CD4-positive, alpha-beta memory T cell (primary cell): ENCODE data around the gene NFATC3. TPM values are rescaled to one million over a fixed set of nuclear protein-coding genes. Genes with fewer than 3 reads are reported as not detected.
A peak's percentile ranks its signal among the peaks of the same experiment; 100 is the strongest.
"Not testable (repeated sequence)": the region's sequence is repeated elsewhere in the genome, so short reads cannot be mapped to it uniquely, and the experiment has no call there.

ENCODE experiments used
- CTCF ChIA-PET: fragments of 350-600 bp; sonication (Branson Sonifier 250); formaldehyde crosslinking; loops from one replicate; lab custom pipeline; 2021; ENCODE audit warnings: inconsistent platforms; ENCODE audit not compliant: partially characterized antibody; lab: Charles Lee
- POLR2A ChIA-PET: fragments of 350-600 bp; sonication (Branson Sonifier 250); formaldehyde crosslinking; loops from one replicate; lab custom pipeline; 2021; ENCODE audit not compliant: partially characterized antibody; lab: Charles Lee
- DNase-seq, 5 donors: peaks; one replicate each; pipeline versions ENCODE4 v3.0.0 to v3.0.0-alpha.2; 2020 to 2022; ENCODE audit warnings: mixed read lengths in 1 of 5
- H3K27ac ChIP-seq: one replicate; pipeline ENCODE4 v1.7.0; 2013; ENCODE audit warnings: low read depth, low read length
- H3K27me3 ChIP-seq: 2 replicates; pipeline ENCODE4 v1.7.0; 2013; ENCODE audit warnings: mild to moderate bottlenecking, low read length, moderate library complexity; ENCODE audit not compliant: insufficient read depth
- H3K36me3 ChIP-seq: 2 replicates; pipeline ENCODE4 v1.7.0; 2013; ENCODE audit warnings: mild to moderate bottlenecking, low read length, moderate library complexity; ENCODE audit not compliant: insufficient read depth
- H3K4me1 ChIP-seq: 2 replicates; pipeline ENCODE4 v1.7.0; 2013; ENCODE audit warnings: mild to moderate bottlenecking, low read length, moderate library complexity; ENCODE audit not compliant: insufficient read depth
- H3K4me3 ChIP-seq, 2 donors: one replicate each; pipeline ENCODE4 v1.7.0; 2013; ENCODE audit warnings: low read length in 2 of 2, mild to moderate bottlenecking in 1 of 2
- H3K9me3 ChIP-seq, 2 donors: one replicate each; pipeline ENCODE4 v1.7.0; 2013; ENCODE audit warnings: low read length in 2 of 2, control low read depth in 1 of 2; ENCODE audit not compliant: control insufficient read depth in 1 of 2
- H3K27ac Mint-ChIP-seq, 7 donors: one replicate each; pipeline ENCODE4 v1.8.0; 2020 to 2021; ENCODE audit warnings: mixed read lengths in 7 of 7, mild to moderate bottlenecking in 6 of 7, inconsistent platforms in 3 of 7, moderate library complexity in 3 of 7
- H3K27me3 Mint-ChIP-seq, 2 donors: one replicate each; pipeline ENCODE4 v1.8.0; 2020 to 2021; ENCODE audit warnings: mixed read lengths in 2 of 2
- H3K36me3 Mint-ChIP-seq, 2 donors: one replicate each; pipeline ENCODE4 v1.8.0; 2020 to 2021; ENCODE audit warnings: mixed read lengths in 2 of 2, inconsistent platforms in 1 of 2, mild to moderate bottlenecking in 1 of 2
- H3K4me1 Mint-ChIP-seq, 4 donors: one replicate each; pipeline ENCODE4 v1.8.0; 2020 to 2021; ENCODE audit warnings: mixed read lengths in 4 of 4, mild to moderate bottlenecking in 1 of 4
- H3K4me3 Mint-ChIP-seq, 8 donors: one replicate each; pipeline ENCODE4 v1.8.0; 2020 to 2021; ENCODE audit warnings: mixed read lengths in 8 of 8, mild to moderate bottlenecking in 7 of 8, moderate library complexity in 6 of 8, inconsistent platforms in 3 of 8
- H3K9me3 Mint-ChIP-seq, 8 donors: one replicate each; pipeline ENCODE4 v1.8.0; 2020 to 2021; ENCODE audit warnings: mixed read lengths in 8 of 8, mild to moderate bottlenecking in 5 of 8, inconsistent platforms in 3 of 8, moderate library complexity in 1 of 8
- intact Hi-C: fragments of 100-400 bp; cut with micrococcal nuclease; formaldehyde crosslinking; loops from one replicate; pipeline ENCODE4 v1.15.1; 2023
- polyA plus RNA-seq, 2 donors: library from polyadenylated mRNA; unstranded; fragments of 300-500 nt; fragmentation: Illumina TruSeq; gene quantifications; one replicate each; pipeline ENCODE4 v1.2.3, GENCODE V29; 2021
- total RNA-seq, 2 experiments: library from RNA; stranded (reverse); gene quantifications; one replicate each; pipeline ENCODE4 v1.2.3, GENCODE V29; 2021

Gene NFATC3
- total and polyA plus RNA-seq, 4 experiments from 2014 or later = 76.5 to 134 (median 111) TPM

GRCh38 chr16:68100488-68100887, 15.3 kb downstream of the NFATC3 start:
- Mint-ChIP-seq H3K4me1 (peaks cover 53 to 92% (median 69%) of the 10 kb centered on the region in 4 donors), H3K36me3 (peaks cover 19 to 22% of the 10 kb centered on the region in 2 donors)

GRCh38 chr16:68105611-68106010, 20.4 kb downstream of the NFATC3 start:
- Histone ChIP-seq H3K4me3 (no peak overlapping the region), H3K36me3 (no peaks in the 10 kb centered on the region), H3K9me3 (no peaks in the 10 kb centered on the region), H3K4me1 (peaks cover 71% of the 10 kb centered on the region), H3K27me3 (no peaks in the 10 kb centered on the region), H3K27ac (no peak overlapping the region)
- POLR2A ChIA-PET = no interaction called here
- H3K9me3 Mint-ChIP-seq = peaks cover 0 to 26% (median 17%) of the 10 kb centered on the region in 8 donors
- intact Hi-C loops = no loop called here
- no peaks in the 10 kb centered on the region for H3K27me3 Mint-ChIP-seq
- H3K4me3 Mint-ChIP-seq = peak overlapping the region in 4 of 8 donors; percentile 18 to 54 (median 32)
- peaks cover 31 to 39% of the 10 kb centered on the region in 2 donors for H3K36me3 Mint-ChIP-seq
- DNase-seq = no peak
- H3K27ac Mint-ChIP-seq = peak overlapping the region in 5 of 7 donors; percentile 38 to 66 (median 58)
- CTCF ChIA-PET = no interaction called here
- H3K4me1 Mint-ChIP-seq = peaks cover 56 to 95% (median 74%) of the 10 kb centered on the region in 4 donors

More at GRCh38 chr16:68100488-68100887, 15.3 kb downstream of the NFATC3 start:
- ChIA-PET POLR2A (interaction anchor here (2.3 kb wide), 1 partner anchor 13 kb away, joined by 6 read pairs; no protein-coding TSS in a partner anchor), CTCF (interaction anchor here (0.7 to 2.2 kb wide), 2 partner anchors 17 to 19 kb away, joined by 3 to 8 read pairs; no protein-coding TSS in a partner anchor)
- Histone ChIP-seq H3K4me1 (peaks cover 80% of the 10 kb centered on the region), H3K9me3 (no peaks in the 10 kb centered on the region), H3K36me3 (no peaks in the 10 kb centered on the region), H3K4me3 (no peak overlapping the region), H3K27me3 (no peaks in the 10 kb centered on the region), H3K27ac (no peak overlapping the region)
- peak overlapping the region in 6 of 7 donors; percentile 5 to 80 (median 21) for H3K27ac Mint-ChIP-seq
- H3K9me3 Mint-ChIP-seq = peaks cover 0 to 4% (median 2%) of the 10 kb centered on the region in 8 donors
- H3K27me3 Mint-ChIP-seq = no peaks in the 10 kb centered on the region
- DNase-seq = no peak
- peak overlapping the region in 6 of 8 donors; percentile 2 to 72 (median 48) for H3K4me3 Mint-ChIP-seq
- intact Hi-C loops = loop anchor here (5.0 kb wide), 1 partner anchor 47 kb away; no protein-coding TSS in a partner anchor

GRCh38 chr16:68107230-68107928, 22.2 kb downstream of the NFATC3 start:
- Mint-ChIP-seq H3K4me1 (peaks cover 57 to 93% (median 75%) of the 10 kb centered on the region in 4 donors), H3K4me3 (peak overlapping the region; percentile 7 to 77 (median 58)), H3K36me3 (peaks cover 39 to 45% of the 10 kb centered on the region in 2 donors), H3K27ac (peak overlapping the region in 5 of 7 donors; percentile 66 to 91 (median 75)), H3K9me3 (peaks cover 0 to 39% (median 24%) of the 10 kb centered on the region in 8 donors)
- H3K27ac ChIP-seq, H3K27me3 ChIP-seq, H3K9me3 ChIP-seq, H3K4me3 ChIP-seq, H3K36me3 ChIP-seq, intact Hi-C loops, H3K27me3 Mint-ChIP-seq: not testable (repeated sequence)
- ChIA-PET CTCF (interaction anchor here (1.0 to 1.7 kb wide), 2 partner anchors 14 to 21 kb away, joined by 3 to 6 read pairs; no protein-coding TSS in a partner anchor), POLR2A (interaction anchor here (0.6 to 2.8 kb wide), 5 partner anchors 15 to 249 kb away, joined by 3 to 13 read pairs (median 4); partner anchors contain the start of genes NFATC3, PRMT7 and SLC7A6OS)
- peak in 2 of 5 donors; percentile 26 to 31 for DNase-seq
- peaks cover 68% of the 10 kb centered on the region for H3K4me1 ChIP-seq

- DNase-seq, H3K36me3 ChIP-seq, H3K9me3 ChIP-seq, H3K27ac ChIP-seq, H3K4me3 ChIP-seq, H3K27me3 Mint-ChIP-seq, intact Hi-C loops, H3K27me3 ChIP-seq: not testable (repeated sequence)
- ChIA-PET POLR2A (interaction anchor here (1.2 to 2.8 kb wide), 4 partner anchors 15 to 103 kb away, joined by 4 to 13 read pairs (median 4); partner anchors contain the start of gene NFATC3), CTCF (interaction anchor here (0.9 kb wide), 1 partner anchor 15 kb away, joined by 5 read pairs; no protein-coding TSS in a partner anchor)
- peaks cover 37 to 50% of the 10 kb centered on the region in 2 donors for H3K36me3 Mint-ChIP-seq
- peaks cover 0 to 39% (median 24%) of the 10 kb centered on the region in 8 donors for H3K9me3 Mint-ChIP-seq
- H3K4me1 Mint-ChIP-seq = peaks cover 55 to 93% (median 72%) of the 10 kb centered on the region in 4 donors
- peak overlapping the region in 5 of 7 donors; percentile 4 to 74 (median 66) for H3K27ac Mint-ChIP-seq
- peak overlapping the region in 4 of 8 donors; percentile 7 to 76 (median 18) for H3K4me3 Mint-ChIP-seq
- peaks cover 70% of the 10 kb centered on the region for H3K4me1 ChIP-seq
These were observed 24.0 kb downstream of the NFATC3 start for GRCh38 chr16:68109156-68109555.

GRCh38 chr16:68110611-68111010, 25.4 kb downstream of the NFATC3 start:
- H3K4me1 ChIP-seq = peaks cover 69% of the 10 kb centered on the region
- H3K27me3 Mint-ChIP-seq, H3K36me3 ChIP-seq, H3K27me3 ChIP-seq, DNase-seq, H3K9me3 ChIP-seq, H3K4me3 ChIP-seq, H3K27ac ChIP-seq: not testable (repeated sequence)
- ChIA-PET POLR2A (interaction anchor here (1.0 kb wide), 1 partner anchor 26 kb away, joined by 3 read pairs; no protein-coding TSS in a partner anchor), CTCF (interaction anchor here (0.7 kb wide), 1 partner anchor 294 kb away, joined by 3 read pairs; no protein-coding TSS in a partner anchor)
- peaks cover 52 to 93% (median 70%) of the 10 kb centered on the region in 4 donors for H3K4me1 Mint-ChIP-seq
- H3K9me3 Mint-ChIP-seq = peaks cover 0 to 34% (median 20%) of the 10 kb centered on the region in 8 donors
- peak overlapping the region in 5 of 8 donors; percentile 0 to 67 (median 20) for H3K4me3 Mint-ChIP-seq
- peaks cover 28 to 40% of the 10 kb centered on the region in 2 donors for H3K36me3 Mint-ChIP-seq
- intact Hi-C loops = loop anchor here (2.0 to 10.0 kb wide), 2 partner anchors 14 to 46 kb away; no protein-coding TSS in a partner anchor
- H3K27ac Mint-ChIP-seq = peak overlapping the region in 2 of 7 donors; percentile 1 to 25

GRCh38 chr16:68111379-68111778, 26.2 kb downstream of the NFATC3 start:
- H3K4me3 ChIP-seq = no peak overlapping the region
- H3K27ac Mint-ChIP-seq = peak overlapping the region in 6 of 7 donors; percentile 1 to 32 (median 8)
- H3K4me3 Mint-ChIP-seq = peak overlapping the region in 5 of 8 donors; percentile 2 to 73 (median 38)
- peaks cover 69% of the 10 kb centered on the region for H3K4me1 ChIP-seq
- H3K9me3 ChIP-seq = no peaks in the 10 kb centered on the region
- H3K27ac ChIP-seq = no peak overlapping the region
- peaks cover 26 to 38% of the 10 kb centered on the region in 2 donors for H3K36me3 Mint-ChIP-seq
- no peaks in the 10 kb centered on the region for H3K27me3 ChIP-seq
- no peaks in the 10 kb centered on the region for H3K36me3 ChIP-seq
- no peak for DNase-seq
- POLR2A ChIA-PET = interaction anchor here (1.0 kb wide), 1 partner anchor 27 kb away, joined by 3 read pairs; no protein-coding TSS in a partner anchor
- CTCF ChIA-PET = no interaction called here
- H3K4me1 Mint-ChIP-seq = peaks cover 56 to 93% (median 74%) of the 10 kb centered on the region in 4 donors
- intact Hi-C loops = loop anchor here (2.0 to 10.0 kb wide), 2 partner anchors 15 to 47 kb away; no protein-coding TSS in a partner anchor
- peaks cover 0 to 34% (median 20%) of the 10 kb centered on the region in 8 donors for H3K9me3 Mint-ChIP-seq
- no peaks in the 10 kb centered on the region for H3K27me3 Mint-ChIP-seq
